Umbilical cord (tissue), 2 donors: ENCODE data around the gene COPS9. TPM values are rescaled to one million over a fixed set of nuclear protein-coding genes. Genes with fewer than 3 reads are reported as not detected.

Experiments used
- DNase-seq: peaks from one replicate; pipeline ENCODE4 v3.0.0-alpha.2; 2015; ENCODE audit warnings: low spot score
- total RNA-seq: library from RNA; depleted of rRNA; stranded (reverse); fragments of >200 nt; gene quantifications from one replicate; pipeline ENCODE4 v1.2.3, GENCODE V29; 2014; ENCODE audit warnings: low replicate concordance; ENCODE audit not compliant: insufficient read depth

COPS9 gene
- total RNA-seq, 1 donor from 2014 or later = 18.5 TPM

DNA sequence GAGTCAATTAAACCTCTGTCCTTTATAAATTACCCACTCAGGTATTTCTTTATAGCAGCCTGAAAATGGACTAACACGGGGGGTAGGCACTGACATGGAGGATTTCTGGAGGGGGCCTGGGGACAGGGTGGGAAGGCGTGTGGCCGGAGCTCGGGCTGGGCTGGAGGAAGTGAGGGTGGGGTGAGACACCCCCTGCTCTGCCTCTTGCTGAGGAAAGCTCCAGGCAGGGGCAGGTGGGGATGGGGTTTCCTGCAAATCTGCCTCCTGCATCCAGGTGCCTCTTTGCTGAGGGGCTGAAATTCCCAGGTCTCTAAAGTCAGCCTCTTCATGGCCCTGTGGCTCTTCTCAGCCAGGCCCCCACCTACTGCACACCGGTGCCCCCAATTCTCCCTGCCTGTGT lies 30.1 kb upstream of the COPS9 start:
- no peak for DNase-seq

DNA sequence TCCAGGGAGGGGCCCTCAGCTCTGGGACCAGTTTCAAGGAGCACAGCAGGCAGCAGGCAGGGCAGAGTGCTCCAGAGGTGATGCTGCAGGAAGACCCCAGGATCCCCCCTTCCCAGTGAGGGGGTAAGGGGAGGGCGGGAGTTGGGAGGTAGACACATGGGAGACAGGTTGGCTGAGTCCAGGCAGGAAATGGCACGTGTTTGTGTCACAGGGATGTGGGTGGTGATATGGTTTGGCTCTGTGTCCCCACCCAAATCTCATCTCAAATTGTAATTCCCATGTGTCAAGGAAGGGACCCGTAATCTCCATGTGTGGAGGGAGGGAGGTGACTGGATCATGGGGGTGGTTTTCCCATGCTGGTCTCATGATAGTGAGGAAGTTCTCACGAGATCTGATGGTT lies 29.6 kb upstream of the COPS9 start:
- DNase-seq = no peak

DNA sequence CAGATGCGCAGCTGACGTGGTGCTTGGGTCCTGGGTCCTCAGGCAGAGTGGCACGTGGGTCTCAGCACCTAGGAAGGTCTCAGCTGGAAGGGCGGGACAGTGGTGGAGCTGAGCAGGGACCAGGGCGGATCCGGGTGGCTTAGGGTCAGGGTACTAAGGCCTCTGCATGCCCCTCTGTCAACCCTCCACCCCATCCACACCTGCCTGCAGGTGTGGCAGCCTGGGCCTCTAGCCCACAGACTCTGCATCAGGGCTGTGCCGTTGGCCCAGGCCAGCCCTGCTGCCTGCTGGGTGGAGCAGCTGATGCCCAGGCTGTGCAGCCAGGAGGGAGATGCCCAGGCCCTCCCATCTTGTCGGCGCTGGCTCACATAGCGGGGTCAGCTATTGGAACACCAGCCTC lies 28.9 kb upstream of the COPS9 start:
- no peak for DNase-seq

DNA sequence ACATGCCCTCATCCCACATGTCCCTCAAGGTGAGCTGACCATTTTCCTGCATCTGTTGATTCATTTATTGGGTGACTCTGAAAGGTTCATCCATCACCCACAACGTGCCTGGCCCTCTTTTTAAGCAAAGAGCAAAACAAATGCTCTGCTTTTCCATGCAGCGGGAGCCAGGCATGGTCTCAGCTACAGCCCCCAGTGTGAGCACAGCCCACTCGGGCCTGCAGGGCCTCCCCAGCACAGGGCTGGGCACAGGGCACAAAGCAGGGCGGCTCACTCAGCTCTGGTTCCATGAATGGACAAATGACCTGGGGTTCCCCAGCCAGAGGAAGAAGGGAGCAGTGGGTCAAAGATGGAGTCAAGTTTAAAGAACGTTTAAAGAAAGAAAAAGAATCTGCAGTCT lies 28.5 kb upstream of the COPS9 start:
- no peak for DNase-seq

DNA sequence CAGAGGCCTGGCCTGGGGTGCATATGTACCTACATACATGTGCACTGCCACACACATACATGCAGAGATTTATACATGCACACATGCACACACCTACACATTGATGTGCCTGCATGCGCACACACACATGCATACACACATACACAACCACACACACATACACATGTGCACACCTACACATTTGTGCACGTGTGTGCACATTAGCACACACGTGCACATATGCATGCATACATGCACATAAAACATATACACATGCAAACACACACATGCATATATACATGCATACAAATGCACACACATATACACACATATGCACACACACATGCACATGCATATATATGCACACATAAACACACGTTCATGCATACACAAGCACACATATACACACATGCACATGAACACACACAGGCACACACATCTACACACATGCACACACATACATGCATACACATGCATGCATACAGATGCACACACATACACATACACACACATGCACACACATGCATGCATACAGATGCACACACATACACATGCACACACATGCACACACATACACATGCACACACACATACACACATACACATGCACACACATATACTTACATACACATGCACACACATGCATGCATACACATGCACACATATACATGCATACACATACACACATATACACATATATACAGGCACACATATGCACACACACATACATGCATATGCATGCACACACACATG lies 27.9 kb upstream of the COPS9 start:
- no peak for DNase-seq

DNA sequence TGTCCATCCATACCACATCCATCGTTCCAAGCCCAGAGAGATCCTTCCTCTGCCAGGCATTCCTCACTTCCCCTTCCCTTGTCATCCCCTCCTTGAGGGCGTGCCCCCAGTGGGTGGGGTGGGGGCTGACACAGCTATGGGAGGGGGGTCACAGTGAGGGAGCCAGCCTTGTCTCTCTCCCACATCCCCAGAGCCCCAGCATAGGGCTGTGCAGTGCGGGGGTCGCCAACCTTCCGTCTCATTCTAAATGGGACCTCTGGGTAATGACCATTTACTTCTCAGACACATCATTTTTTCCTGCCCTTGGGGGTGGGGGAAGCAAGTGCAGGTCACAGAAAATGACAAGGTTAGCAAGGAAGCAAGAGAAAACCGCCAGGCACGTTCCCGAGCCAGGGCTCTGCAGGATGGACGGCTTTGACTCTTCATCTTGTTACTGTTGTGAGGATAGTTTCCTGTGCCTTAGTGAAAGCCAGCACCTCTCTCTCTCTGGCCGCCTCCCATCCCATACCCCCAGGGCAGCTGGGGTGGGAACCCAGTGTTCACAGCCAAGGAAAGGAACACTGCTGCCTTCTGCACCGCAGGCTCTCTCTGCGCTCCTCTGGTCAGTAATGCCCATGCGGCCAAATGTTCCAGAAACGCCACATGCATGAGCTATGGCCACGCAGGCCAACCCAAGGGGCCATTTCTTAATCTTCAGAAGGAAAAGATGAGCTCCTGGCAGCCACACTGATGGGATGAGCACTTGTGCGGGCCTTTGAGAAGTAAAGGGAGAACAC lies 27.0 kb upstream of the COPS9 start:
- no peak for DNase-seq

DNA sequence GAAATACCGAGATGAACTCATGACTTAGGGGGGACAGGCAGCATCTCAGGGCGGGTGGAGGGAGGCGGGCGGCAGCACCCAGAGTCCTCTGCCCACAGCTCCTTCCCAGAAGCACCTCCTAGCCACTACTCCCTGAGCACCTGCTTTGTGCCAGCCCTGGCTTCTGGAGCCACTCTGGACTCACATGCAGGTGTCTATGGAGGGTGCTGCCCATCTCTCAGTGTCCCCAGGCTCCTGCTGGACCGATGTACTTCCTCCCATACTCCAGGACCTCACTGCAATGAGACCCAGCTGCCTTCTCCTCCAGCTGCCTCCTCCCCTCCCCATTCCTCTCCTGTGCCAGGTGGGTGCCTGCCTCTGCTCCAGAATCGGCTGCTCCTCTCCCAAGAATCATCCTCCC lies 26.4 kb upstream of the COPS9 start:
- no peak for DNase-seq

DNA sequence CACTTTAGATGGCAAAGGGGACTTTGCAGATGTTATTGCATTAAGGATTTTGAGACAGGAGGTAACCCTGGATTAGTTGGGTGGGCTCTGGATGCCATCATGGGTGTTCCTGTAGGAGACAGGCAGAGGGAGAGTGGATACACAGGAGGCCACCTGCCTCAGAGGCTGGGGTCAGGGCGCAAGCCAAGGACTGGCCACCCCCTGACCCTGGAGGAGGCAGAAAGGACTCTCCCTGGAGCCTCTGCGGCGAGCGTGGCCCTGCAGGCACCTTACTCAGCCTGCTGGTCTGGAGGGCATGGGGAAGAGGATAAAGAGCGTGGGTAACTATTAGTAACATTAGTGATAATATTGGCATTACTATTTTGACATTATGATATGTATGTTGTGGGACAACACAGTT lies 25.9 kb upstream of the COPS9 start:
- no peak for DNase-seq

DNA sequence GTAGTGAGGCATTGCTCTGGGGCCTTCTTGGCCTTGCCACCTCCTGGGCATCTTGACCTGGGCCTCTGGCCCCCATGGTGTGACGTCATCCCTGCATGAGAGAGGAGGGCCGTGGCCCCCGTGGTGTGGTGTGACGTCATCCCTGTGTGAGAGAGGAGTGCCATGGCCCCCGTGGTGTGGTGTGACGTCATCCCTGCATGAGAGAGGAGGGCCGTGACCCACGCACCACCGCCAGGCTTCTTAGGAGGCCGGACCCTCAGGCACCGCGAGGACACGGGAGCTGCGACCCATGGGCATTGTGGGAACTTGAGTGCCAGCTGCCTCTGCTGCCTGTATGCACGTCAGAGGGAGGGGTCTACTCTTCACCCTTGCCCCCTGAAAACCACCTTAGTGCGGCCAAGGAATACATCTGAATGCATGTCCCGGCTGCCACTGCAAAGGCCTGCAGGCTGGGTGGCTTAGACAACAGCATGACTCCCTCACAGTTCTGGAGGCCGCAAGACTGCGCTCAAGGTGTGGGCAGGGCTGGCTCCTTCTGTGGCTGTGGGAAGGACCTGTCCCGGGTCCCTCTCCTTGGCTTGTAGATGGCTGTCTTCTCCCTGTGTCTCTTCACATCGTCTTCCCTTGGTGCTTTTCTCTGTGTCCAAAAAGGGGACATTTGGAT lies 25.1 kb upstream of the COPS9 start:
- DNase-seq = no peak

DNA sequence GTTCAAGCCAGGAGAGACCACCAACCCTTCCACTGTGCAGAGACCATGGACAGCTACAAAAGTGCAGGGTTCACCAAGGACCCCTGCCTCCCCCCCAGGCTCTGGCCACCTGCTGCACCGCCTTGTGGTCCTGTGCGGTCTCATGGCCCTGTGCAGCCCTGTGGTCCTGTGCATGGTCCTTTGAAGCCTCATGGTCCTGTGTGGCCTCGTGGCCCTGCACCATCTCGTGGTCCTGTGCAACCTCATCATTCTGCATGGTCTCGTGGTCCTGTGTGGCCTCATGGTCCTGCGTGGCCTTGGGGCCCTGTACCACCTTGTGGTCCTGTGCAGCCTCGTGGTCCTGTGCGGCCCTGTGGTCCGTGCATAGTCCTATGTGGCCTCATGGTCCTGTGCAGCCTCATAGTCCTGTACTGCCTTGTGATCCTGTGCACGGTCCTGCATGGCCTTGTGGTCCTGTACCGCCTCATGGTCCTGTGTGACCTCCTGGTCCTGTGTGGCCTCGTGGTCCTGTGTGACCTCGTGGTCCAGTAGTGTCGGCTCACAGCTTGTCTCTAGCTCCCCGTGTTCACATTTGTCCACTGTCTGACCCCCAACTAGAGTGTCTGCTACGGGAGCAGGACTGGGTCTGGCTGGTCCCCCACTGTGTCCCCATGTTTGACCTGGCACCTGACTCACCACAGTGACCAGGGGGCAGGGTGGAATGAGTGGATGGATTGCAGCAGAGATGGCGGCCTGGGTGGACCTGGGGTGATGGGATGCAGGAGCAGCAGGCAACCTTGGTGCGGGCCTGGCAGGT lies 24.4 kb upstream of the COPS9 start:
- DNase-seq = no peak

DNA sequence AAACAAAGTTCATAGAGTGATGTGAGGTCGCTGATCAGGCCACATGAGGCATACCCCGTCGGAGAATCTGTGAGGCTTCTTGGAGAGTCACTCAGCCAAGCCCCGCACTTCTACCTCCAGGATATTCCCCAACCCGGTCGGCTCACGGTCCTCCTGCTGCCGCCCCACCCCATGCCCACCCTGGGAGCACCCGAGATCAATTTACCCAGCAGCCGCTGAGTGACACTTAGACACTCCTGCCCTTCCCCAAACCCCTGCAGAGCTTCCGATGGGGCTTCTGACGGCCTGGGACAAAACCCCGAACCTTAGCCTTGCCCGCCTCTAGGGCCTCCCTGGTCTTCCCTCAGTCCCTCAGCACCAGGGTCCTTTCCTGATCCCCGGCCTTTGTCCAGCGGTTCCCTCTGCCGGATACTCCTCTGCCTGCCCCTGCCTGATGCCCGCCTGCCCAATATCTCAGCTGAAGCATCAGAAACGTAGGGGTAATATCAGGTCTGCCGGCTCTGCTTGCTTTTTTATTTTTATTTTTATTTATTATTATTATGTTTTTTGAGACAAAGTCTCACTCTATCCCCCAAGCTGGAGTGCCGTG lies 23.2 kb upstream of the COPS9 start:
- no peak for DNase-seq

DNA sequence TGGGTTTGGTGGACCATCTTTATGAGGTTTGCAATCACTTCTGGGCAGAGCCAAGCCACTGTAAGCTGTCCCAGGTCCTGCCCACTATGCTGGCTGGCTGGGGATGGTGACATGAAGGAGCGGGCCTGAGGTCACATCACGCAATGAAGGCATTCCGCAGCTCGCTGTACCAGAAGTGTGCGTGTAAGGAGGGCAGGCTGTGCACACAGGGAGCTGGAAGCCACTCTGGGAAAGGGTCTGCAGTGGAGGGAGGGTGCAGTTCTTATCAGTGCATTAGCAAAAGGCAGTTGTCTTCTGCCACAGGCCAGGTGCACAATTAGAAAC lies 21.0 kb upstream of the COPS9 start:
- no peak for DNase-seq

DNA sequence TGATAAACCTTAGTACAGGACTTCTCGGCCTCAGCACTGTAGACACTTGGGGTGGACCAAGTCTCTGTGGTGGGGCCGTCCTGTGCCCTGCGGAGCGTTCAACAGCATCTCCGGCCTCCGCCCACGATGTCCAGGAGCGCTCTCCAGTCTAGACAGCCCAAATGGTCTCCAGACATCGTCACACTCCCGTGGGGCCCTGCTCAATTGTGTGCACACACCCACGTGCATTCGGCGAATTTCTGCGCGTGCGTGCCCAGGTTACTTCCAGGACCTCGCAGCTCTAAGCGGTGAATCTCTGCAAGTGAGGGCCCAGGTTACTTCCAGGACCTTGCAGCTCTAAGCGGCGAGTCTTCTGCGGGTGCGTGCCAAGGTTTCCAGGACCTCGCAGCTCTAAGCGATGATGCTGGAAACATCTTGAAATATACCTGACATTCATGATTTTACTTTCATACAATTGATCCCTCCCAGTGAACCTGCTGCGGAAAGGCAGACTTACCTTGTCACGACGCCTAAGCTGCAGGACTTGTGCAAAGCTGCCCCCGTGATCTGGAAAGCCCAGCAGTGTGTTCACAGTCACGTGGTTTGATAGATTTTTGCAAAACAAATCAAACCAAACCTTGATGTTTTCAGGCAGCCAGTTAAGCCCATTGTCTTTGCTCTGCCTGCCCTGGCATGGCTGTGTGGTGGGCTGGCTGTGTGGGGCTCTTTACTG lies 20.5 kb upstream of the COPS9 start:
- DNase-seq = no peak

DNA sequence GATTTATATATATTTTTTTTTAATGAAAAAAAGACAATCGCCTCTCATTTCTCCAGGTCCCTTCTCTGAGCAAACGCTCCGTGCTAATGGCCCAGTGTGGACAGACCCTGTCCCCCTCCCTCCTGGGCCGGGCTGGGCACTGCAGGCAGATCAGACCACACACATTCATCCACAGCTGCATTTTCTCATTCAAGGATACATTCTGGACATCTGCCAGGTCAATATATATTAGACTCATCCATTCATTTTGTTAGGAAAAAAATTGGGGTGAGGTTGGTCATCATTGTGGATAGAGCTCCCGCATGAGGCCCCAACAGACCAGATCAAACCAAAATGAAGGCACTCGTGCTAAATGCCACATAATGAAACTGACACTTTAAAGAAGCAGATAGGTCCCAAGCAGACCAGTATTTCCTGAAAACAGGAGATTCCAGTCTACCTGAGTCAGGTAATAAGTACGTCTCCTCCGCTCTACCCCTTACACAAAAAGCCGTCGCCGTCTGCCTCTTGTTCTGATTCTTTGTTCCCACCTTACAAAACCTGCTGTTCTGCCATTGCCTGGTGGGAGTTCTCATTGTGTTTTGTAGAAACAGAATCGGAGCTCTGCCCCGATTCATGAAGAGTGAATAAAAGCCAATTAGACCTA lies 19.8 kb upstream of the COPS9 start:
- no peak for DNase-seq

DNA sequence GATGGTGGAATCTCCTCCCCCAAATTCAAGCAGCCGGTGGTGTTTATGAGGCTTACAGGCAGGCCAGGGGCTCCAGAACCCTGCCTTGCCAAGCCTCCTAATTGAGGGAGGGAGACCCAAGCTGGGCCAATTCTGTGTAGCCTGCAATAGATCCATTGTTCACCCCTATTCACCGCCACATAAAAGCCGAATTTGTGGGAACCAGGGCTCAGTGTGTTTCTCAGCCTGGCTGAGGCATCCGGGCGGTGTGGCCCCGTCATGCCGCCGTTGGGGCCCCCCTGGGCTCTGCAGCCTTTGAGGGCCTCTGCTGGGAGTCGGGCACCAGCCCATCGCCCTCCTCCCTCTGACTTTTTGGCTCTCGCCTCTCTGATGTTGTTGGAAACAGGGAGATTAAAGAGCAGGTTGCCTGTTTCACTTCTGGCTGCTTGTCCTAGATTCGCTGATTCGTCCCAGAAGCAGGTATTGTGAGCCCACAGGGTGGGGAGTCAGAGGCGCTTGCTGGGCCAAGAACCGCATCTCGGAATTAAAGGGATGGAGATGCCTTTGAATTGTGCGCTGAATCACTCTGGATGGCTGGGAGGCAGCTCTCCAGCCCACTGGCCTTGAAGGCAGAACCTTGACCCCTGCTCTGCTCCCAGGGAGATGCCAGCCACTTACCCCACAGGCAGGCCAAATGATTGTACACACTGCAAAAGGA lies 19.1 kb upstream of the COPS9 start:
- DNase-seq = no peak

DNA sequence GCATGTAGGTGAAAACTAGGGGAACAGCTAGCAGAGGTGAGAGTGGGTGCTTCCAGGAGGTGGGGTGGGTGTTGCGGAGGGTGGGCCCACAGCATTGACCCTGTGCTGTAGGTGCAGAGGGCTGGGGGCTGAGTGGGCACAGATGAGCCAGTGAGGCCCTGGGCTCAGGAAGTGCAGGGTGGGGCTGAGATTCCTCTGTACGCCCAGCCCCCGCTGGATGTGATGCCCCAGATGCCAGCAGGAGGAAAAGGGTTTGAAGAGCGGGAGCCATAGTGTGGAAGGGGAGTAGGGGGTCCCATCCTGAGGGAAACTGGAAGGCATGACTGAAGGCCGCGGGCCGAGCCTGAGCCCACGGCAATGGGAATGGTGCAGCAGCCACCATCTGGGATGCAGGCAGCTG lies 18.5 kb upstream of the COPS9 start:
- DNase-seq = no peak

DNA sequence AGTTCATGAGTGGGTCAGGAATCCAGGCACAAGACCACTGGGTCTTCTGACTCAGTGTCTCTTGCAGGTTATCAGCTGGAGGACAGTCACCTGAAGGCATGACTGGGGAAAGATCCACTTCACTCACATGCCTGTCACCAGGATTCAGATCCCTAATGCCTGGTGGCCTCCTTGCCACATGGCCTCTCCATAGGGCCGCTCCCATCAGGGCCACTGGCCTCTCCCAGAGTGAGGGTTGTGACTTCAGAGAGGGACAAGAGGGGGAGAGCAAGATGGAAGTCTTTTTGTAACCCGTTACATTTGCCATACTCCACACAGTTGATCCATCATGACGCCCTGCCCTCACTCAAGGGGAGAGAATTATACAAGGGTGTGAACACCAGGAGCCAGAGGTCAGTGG lies 17.3 kb upstream of the COPS9 start:
- DNase-seq = no peak

DNA sequence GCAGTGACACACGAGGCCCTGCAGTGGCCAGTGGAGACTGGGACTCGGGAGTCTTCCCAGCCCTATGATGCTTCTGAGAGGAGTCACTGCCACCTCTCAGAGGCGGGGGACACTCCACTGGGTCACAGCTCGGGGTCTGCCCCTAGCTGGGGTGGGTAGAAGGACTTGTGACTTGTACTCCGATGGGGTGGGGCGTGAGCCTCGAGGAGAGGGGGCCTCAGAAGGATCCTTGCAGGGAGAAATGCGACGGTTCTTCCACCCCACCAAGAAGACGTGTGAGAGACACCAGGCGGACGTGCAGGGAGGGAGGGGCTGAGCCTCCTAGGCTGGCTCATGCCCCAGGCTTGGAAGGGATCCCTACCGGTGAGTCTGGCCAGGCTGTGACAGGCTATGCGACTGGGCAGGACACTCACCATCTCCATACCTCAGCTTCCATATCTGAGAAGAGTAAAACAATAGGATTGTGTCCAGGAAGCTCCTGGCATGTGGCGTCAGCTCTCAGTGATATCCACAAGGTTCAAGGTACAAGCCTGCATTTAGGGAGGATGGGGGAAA lies 15.4 kb upstream of the COPS9 start:
- no peak for DNase-seq

DNA sequence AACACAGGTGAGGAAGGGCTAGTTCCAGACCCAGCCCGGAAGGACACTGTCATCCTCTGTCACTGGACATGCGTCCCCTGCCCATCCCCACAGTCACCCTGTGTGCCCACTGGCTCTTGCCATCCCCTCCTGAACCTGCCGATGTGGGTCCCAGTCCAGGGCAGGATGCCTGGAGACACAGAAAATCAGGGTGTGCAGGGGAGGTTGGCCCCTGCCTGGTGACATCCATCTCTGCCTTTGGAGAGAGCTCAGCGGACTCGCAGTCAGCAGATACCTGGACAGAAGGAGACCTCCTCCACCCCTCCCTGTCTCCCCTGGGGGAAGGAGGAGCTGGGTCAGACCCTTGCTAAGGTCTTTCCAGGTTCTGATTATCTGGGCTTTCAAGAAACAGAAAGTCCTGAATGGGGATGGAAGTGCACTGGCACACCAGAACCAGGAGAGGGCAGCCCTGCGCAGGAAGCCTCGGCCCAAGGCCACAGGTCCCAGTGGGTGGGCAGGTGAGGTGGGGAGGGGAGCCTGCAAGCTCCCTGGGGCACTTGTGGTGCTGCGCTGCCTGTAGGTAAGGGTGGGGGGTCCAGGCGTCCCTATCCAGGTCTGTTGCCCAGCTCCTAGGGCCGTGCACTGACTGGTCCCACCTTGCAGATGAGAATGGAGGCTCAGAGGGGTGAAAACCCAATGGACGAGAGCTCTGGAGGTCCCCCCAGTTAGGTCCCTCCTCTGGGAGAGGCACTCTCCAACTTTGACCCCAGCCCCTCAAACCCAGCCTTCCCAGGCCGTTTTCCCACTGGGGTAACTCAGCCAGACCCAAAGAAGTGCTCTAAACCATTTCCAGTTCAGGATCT lies 14.1 kb upstream of the COPS9 start:
- DNase-seq = peak; percentile 21
